Chondrocyte (in vitro differentiated cells): Measurements from ENCODE around the gene CLPSL2. TPM values are rescaled to one million over a fixed set of nuclear protein-coding genes. Genes with fewer than 3 reads are reported as not detected.

Experiments
- DNase-seq: peaks from one replicate; pipeline ENCODE4 v3.0.0; 2021; ENCODE audit warnings: mixed read lengths, low spot score
- H3K27ac Mint-ChIP-seq: one replicate; pipeline ENCODE4 v1.8.0; 2021; ENCODE audit warnings: mild to moderate bottlenecking, moderate library complexity, mixed read lengths; ENCODE audit not compliant: unreplicated experiment
- H3K27me3 Mint-ChIP-seq: 2 replicates; pipeline ENCODE4 v1.8.0; 2021; ENCODE audit warnings: low read depth, mixed read lengths
- H3K36me3 Mint-ChIP-seq: 2 replicates; pipeline ENCODE4 v1.8.0; 2021; ENCODE audit warnings: low read depth, mixed read lengths
- H3K4me1 Mint-ChIP-seq: 2 replicates; pipeline ENCODE4 v1.8.0; 2021; ENCODE audit warnings: low read depth, mild to moderate bottlenecking, mixed read lengths
- H3K4me3 Mint-ChIP-seq: one replicate; pipeline ENCODE4 v1.8.0; 2021; ENCODE audit warnings: mild to moderate bottlenecking, moderate library complexity, mixed read lengths; ENCODE audit not compliant: unreplicated experiment
- H3K9me3 Mint-ChIP-seq: 2 replicates; pipeline ENCODE4 v1.8.0; 2021; ENCODE audit warnings: low read depth, mixed read lengths
- total RNA-seq: library from RNA; stranded (reverse); gene quantifications from 3 replicates; pipeline ENCODE4 v1.2.1, GENCODE V29; 2021
- TF ChIP-seq, protein P1 (sequence below): fragments of 200-600 bp; sonication (generic); IDR thresholded peaks from 2 replicates; pipeline ENCODE4 v1.5.0; 2021; ENCODE audit warnings: antibody characterized with exemption, mild to moderate bottlenecking, moderate library complexity

Gene CLPSL2
- total RNA-seq, 1 donor from 2014 or later, result not detected

DNA sequence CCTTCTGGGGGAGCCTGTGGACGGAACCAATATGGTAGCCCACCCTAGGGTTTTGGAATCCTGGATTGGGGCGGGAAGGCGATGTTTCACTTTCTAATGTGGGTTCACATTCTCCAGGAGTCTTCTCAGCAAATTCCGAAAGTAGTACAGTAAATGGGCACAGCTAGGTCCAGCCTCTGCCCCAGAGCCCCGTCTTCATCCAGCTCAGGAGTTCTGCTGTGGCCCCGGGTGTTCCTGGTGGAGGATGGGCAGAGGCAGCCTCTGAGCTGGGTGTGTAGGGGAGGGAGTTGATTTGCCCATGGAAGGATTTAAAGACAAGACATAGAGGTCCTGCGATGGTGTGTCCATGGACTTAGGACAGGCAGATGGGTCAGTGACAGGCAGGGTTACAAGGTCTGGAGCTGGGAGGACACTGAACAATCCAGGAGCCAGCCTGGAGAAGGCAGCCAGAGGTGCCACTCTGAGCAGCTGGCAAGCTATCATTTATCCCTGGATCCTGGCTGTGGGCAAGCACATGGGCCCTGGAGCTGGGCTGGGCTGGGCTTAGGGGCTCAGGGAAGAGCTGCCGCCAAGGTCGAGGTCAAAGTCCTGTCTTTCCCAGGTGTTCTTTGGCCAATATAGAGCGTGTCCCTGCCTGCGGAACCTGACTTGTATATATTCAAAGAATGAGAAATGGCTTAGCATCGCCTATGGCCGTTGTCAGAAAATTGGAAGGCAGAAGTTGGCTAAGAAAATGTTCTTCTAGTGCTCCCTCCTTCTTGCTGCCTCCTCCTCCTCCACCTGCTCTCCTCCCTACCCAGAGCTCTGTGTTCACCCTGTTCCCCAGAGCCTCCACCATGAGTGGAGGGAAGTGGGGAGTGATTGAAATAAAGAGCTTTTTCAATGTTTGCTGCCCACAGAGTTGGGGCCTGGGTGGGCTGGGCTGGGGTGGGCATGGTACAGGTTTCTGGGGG lies 11.1 kb downstream of the CLPSL2 start:
- no peak overlapping the region for H3K27ac Mint-ChIP-seq
- TF ChIP-seq, protein P1, sequence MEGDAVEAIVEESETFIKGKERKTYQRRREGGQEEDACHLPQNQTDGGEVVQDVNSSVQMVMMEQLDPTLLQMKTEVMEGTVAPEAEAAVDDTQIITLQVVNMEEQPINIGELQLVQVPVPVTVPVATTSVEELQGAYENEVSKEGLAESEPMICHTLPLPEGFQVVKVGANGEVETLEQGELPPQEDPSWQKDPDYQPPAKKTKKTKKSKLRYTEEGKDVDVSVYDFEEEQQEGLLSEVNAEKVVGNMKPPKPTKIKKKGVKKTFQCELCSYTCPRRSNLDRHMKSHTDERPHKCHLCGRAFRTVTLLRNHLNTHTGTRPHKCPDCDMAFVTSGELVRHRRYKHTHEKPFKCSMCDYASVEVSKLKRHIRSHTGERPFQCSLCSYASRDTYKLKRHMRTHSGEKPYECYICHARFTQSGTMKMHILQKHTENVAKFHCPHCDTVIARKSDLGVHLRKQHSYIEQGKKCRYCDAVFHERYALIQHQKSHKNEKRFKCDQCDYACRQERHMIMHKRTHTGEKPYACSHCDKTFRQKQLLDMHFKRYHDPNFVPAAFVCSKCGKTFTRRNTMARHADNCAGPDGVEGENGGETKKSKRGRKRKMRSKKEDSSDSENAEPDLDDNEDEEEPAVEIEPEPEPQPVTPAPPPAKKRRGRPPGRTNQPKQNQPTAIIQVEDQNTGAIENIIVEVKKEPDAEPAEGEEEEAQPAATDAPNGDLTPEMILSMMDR, result no peak
- DNase-seq, result peak; percentile 75
- H3K4me1 Mint-ChIP-seq, result no peaks in the 10 kb centered on the region
- H3K4me3 Mint-ChIP-seq, result no peak overlapping the region
- H3K9me3 Mint-ChIP-seq, result no peaks in the 10 kb centered on the region
- peaks cover 53% of the 10 kb centered on the region for H3K27me3 Mint-ChIP-seq
- no peaks in the 10 kb centered on the region for H3K36me3 Mint-ChIP-seq

GRCh38 chr6:35788423-35788982 lies 12.1 kb downstream of the CLPSL2 start:
- H3K27ac Mint-ChIP-seq, result no peak overlapping the region
- peaks cover 55% of the 10 kb centered on the region for H3K27me3 Mint-ChIP-seq
- no peak overlapping the region for H3K4me3 Mint-ChIP-seq
- H3K4me1 Mint-ChIP-seq, result no peaks in the 10 kb centered on the region
- TF ChIP-seq, protein P1, result no peak
- DNase-seq, result no peak
- H3K36me3 Mint-ChIP-seq, result no peaks in the 10 kb centered on the region
- H3K9me3 Mint-ChIP-seq, result no peaks in the 10 kb centered on the region

DNA sequence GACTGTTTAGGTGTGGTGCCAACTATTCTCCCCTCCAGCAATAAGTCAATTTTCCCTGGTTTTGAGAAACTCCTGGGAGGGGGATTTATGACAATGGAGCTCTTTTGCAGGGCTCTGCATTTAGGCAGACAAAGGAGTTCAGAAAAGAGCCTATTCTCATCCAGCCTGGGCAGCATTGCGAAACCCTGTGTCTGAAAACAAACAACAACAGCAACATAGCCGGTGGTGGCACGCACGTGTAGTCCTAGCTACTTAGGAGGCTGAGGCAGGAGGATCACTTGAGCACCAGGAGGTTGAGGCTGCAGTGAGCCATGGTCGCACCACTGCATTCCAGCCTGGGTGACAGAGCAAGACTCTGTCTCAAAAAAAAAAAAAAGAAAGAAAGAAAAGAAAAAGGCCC lies 14.3 kb downstream of the CLPSL2 start:
- Mint-ChIP-seq H3K27ac (no peak overlapping the region), H3K9me3 (no peaks in the 10 kb centered on the region), H3K27me3 (peaks cover 52% of the 10 kb centered on the region), H3K4me1 (no peaks in the 10 kb centered on the region), H3K36me3 (no peaks in the 10 kb centered on the region), H3K4me3 (no peak overlapping the region)
- peak; percentile 42 for DNase-seq
- TF ChIP-seq, protein P1, result no peak

- TF ChIP-seq, protein P1, result no peak
- H3K27ac Mint-ChIP-seq, result no peak overlapping the region
- no peak overlapping the region for H3K4me3 Mint-ChIP-seq
- peak; percentile 60 for DNase-seq
- peaks cover 34% of the 10 kb centered on the region for H3K27me3 Mint-ChIP-seq
- no peaks in the 10 kb centered on the region for H3K9me3 Mint-ChIP-seq
- H3K4me1 Mint-ChIP-seq, result no peaks in the 10 kb centered on the region
- H3K36me3 Mint-ChIP-seq, result peaks cover 2% of the 10 kb centered on the region
Measured at GRCh38 chr6:35794536-35795452, 18.4 kb downstream of the CLPSL2 start.
